Stimulated activated CD4-positive, alpha-beta T cell treated with anti-CD3 and anti-CD28 coated beads, Interleukin-2, amount 100 ng/mL, for 24 hours (primary cell): ENCODE results near the gene SLC15A1.
"Not testable (repeated sequence)": the region's sequence is repeated elsewhere in the genome, so short reads cannot be mapped to it uniquely, and the experiment has no call there.

Experiments
- DNase-seq, 2 donors: peaks; one replicate each; pipeline ENCODE4 v3.0.0-alpha.2; 2020

SLC15A1 gene

DNA sequence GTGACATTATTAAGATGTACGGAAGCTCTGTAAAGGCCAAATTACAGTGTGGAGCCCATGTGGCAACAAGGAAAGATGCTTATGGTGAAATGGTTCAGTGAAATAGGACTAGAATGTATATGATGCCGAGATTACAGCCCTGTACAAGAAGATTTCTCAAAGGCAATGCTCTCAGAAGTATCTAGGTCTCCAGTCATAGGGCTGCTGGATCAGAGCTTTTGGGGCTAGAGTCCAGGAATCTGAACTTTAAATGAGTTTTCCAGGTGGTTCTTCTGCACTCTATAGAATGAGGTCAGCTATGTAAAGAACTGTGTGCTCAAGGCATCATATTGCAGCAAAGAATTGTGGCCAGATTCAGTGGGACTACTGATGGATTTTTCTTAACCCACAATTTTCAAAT, 100.2 kb downstream of the SLC15A1 start:
- DNase-seq = no peak

DNA sequence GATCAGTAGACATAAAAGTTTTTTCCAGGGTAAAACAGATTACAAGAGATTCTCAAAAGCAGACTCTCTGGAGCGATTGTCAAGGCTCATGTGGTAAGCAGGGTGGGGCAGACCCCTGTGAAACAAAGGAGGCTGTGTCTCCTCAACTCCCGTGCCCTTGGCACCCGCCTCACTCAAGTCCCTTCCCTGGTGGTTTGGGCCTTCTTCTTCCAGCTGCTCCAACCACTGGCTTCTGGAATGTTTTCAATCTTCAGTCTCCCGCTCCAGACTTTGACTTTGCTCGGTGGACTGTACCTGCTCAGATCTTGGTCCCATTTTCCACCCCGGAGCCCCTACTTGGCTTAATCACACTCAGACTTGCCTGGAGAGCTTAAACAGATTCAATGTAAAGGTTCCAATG, 100.7 kb downstream of the SLC15A1 start:
- no peak for DNase-seq

DNA sequence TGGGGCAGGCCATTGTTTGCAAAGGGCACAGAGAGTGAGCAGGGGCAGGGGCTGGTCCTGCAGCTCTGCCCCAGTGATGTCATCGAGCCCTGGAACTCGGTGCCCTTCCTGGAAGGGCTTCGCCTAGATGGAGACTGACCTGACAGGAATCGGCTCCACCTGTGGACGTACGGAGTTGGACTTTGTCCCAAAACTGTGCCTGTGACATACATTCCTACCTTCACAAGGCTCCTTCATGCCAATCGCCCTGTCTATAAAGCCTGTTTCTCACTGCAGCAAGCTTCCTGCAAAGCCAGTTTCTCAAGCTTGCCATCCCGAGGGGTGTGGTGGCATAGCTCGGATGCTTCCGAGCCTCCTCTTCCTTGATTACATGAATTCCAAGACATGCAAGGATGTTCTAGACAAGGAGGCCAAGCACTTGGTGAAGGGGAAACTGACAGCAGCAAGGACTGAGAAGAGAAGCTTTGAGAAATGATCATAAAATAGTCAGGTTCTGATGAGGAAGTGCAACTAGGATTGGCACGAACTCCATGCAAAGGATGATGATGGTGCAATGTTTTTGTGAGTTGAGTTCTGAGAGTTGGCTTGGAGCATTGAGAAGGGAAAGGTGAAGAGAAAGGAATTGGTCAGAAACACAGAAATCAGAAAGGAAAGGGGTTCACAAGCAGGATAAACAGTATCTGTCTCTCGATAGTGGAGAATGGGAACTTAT, 101.9 kb downstream of the SLC15A1 start:
- no peak for DNase-seq

DNA sequence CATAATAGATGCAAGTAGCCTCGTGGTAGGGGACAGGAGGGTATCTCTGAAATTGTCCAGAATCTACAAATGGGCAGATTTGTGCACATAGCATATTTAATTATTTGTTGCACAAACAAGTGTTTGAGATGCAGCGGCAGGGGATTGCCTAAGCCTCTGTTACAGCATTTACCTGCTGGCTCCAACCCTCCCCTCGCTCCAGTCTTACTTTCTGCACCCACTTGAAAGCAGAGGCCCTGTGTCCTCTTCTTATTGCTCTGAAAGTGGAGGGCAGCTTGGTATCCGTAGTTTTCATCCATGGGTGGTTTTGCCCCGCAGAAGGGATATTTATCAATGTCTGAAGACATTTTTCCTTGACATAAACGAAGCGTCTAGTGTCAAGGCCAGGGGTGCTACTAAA, 102.6 kb downstream of the SLC15A1 start:
- DNase-seq = no peak

DNA sequence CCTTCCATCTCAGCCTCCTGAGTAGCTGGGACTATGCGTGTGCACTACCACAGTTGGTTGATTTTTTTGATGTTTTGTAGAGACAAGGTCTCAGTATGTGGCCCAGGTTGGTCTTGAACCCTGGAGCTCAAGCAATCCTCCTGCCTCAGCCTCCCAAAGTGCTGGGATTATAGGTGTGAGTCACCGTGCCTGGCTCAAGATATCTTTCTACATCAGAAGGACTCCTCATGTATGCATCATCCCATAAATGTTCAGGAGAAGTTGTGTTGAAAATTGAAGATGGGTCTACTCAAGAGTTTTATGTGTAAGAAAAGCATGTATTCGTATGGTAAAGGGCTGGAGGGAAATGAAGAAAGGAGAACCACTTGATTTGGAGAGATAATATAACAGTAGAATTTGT, 103.8 kb downstream of the SLC15A1 start:
- DNase-seq = no peak

DNA sequence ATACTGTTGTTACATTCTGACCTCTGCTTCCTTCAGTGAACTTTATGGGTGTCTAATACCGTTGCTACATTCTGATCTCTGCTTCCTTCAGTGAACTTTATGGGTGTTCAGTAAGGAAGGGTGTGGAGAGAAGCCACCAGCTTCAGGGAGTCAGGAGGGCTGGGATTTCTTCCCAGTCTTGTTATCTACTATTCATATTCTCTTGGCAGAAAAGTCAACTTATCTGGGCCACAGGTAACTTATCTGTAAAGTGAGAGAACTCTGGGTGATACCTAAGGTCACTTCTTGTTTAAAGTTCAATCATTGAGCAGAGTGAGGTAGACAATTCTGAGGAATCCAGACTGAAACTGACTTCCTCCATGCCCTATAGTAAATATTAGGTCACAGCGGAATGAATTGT, 104.3 kb downstream of the SLC15A1 start:
- no peak for DNase-seq

DNA sequence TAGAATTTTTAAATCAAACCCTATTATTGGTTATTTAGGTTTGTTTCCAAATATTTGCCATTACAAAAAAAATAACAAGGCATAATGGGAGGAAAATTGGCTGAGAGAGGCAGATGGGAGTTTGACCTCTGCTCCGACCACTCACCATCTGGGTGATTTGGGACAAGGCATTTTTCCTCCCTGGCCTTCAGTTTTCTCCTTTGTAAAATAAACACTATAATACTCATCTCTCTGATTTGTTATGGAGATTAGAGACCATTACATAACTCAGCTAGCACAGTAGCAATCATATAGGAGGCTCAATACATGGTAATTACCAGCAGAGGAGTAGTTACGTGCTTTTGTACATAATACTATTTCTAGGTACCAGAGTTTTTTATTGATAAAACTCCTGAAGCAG, 105.4 kb downstream of the SLC15A1 start:
- DNase-seq = no peak

DNA sequence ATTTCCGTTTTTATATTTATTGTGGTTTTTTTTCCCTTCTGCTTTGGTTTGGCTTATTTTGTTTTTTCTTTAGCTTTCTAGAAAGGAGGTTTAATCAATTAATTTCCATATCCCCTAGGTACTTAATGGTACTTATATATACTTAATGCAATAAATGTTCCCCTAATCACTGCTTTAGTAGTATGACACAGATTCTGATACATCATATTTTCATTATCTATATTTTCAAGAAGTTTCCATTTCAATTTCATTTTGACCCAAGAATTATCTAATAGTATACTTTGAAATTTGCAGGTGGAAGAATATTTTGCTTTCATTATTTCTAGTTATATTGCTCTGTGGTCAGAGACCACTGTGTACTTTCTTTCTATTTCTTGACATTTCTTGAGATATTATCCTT, 109.0 kb downstream of the SLC15A1 start:
- no peak for DNase-seq

DNA sequence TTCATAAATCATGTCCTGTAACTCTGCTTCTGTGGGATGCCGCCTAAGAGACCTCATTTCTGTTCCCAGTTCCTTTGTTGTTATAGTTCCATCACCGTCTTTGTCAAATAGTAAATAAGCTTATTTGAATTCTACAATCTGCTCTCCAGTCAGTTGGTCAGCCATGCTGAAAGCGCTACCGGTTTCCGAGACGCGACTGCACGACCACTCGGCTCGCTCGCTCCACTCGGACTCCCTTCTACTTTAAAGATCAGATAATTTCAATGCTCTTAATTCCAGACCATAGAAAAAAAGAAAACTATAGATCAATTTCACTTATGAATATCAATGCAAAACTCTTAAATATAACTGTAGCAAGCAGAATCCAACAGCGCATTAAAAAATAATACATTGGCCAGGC, 111.4 kb downstream of the SLC15A1 start:
- DNase-seq = no peak

DNA sequence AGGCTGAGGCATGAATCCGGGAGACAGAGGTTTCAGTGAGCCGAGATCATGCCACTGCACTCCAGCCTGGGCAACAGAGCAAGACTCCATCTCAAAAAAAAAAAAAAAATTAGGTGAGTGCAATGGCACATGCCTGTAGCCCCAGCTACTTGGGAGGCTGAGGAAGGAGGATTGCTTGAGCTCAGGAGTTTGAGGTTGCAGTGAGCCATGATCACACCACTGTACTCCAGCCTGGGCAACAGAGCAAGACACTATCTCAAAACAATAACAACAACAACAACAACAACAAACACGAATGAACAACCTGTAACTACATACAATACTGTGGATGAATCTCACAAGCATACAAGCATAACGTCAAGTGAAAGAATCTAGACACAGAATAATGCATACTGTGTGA, 112.7 kb downstream of the SLC15A1 start:
- DNase-seq = not testable (repeated sequence)

DNA sequence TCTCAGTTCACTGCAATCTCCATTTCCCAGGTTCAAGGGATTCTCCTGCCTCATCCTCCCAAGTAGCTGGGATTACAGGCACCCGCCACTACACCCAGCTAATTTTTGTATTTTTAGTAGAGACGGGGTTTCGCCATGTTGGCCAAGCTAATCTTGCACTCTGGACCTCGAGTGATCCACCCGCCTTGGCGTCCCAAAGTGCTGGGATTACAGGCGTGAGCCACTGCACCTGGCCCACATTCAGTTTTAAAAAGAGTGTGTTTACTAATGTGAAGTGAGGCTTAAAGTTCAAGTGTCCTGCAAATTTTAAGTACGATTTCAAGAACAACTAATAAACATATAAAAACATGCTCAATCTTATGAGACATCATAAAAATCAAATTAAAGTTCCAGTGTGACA, 114.1 kb downstream of the SLC15A1 start:
- DNase-seq = not testable (repeated sequence)
